KOPT-K1 (cell line): Measurements from ENCODE around the gene ACOT2.

Experiments used
- H3K27ac ChIP-seq: fragments of 200-600 bp; sonication (generic); 2 replicates; pipeline ENCODE4 v1.5.1; 2016; ENCODE audit warnings: antibody characterized with exemption, mild to moderate bottlenecking, low read depth, low read length; ENCODE audit not compliant: poor library complexity, severe bottlenecking
- H3K36me3 ChIP-seq: fragments of 200-600 bp; sonication (generic); 2 replicates; pipeline ENCODE4 v1.5.1; 2017; ENCODE audit warnings: antibody characterized with exemption, mild to moderate bottlenecking, low read length, moderate library complexity; ENCODE audit not compliant: insufficient read depth
- H3K9me3 ChIP-seq: fragments of 200-600 bp; sonication (generic); 2 replicates; pipeline ENCODE4 v1.5.1; 2017; ENCODE audit warnings: antibody characterized with exemption, low read length, mild to moderate bottlenecking; ENCODE audit not compliant: insufficient read depth, poor library complexity, severe bottlenecking

ACOT2 gene

GRCh38 chr14:73623504-73624054, 54.6 kb downstream of the ACOT2 start:
- H3K36me3 ChIP-seq, result no peaks in the 10 kb centered on the region
- no peaks in the 10 kb centered on the region for H3K9me3 ChIP-seq
- H3K27ac ChIP-seq, result no peak overlapping the region
